Duodenal mucosa (tissue), 2 donors: ENCODE data around the gene JUND.
"Not testable (repeated sequence)": the region's sequence is repeated elsewhere in the genome, so short reads cannot be mapped to it uniquely, and the experiment has no call there.

Source experiments
- H3K27ac ChIP-seq: one replicate; pipeline ENCODE4 v1.7.0; 2013; ENCODE audit warnings: low read depth, low read length
- H3K27me3 ChIP-seq, 2 donors: one replicate each; pipeline ENCODE4 v1.7.0; 2013; ENCODE audit warnings: low read length in 2 of 2, control low read depth in 1 of 2; ENCODE audit not compliant: insufficient read depth in 2 of 2, control insufficient read depth in 1 of 2
- H3K36me3 ChIP-seq, 2 donors: one replicate each; pipeline ENCODE4 v1.7.0; 2013; ENCODE audit warnings: low read length in 2 of 2, control low read depth in 1 of 2; ENCODE audit not compliant: insufficient read depth in 2 of 2, control insufficient read depth in 1 of 2
- H3K4me1 ChIP-seq, 2 donors: one replicate each; pipeline ENCODE4 v1.7.0; 2013; ENCODE audit warnings: low read length in 2 of 2, control low read depth in 1 of 2; ENCODE audit not compliant: insufficient read depth in 2 of 2, control insufficient read depth in 1 of 2
- H3K4me3 ChIP-seq, 2 donors: one replicate each; pipeline ENCODE4 v1.7.0; 2013; ENCODE audit warnings: low read length in 2 of 2, low read depth in 1 of 2
- H3K9ac ChIP-seq, 2 donors: one replicate each; pipeline ENCODE4 v1.7.0; 2013; ENCODE audit warnings: low read length in 2 of 2, low read depth in 1 of 2
- H3K9me3 ChIP-seq, 2 donors: one replicate each; pipeline ENCODE4 v1.7.0; 2013; ENCODE audit warnings: low read length in 2 of 2, control low read depth in 1 of 2; ENCODE audit not compliant: control insufficient read depth in 1 of 2

Gene JUND

GRCh38 chr19:18281082-18282020, at the start of gene JUND:
JUND (minus strand) TSS chr19:18281622; CDS start chr19:18281484, 138 bp downstream.
- Histone ChIP-seq H3K27ac (peak within 1 kb of the TSS; percentile 100), H3K9ac (peak within 1 kb of the TSS; percentile 100), H3K4me3 (peak within 1 kb of the TSS; percentile 82 to 99), H3K9me3 (no peaks in the 10 kb centered on the region), H3K4me1 (peaks cover 34 to 42% of the 10 kb centered on the region in 2 donors), H3K27me3 (no peaks in the 10 kb centered on the region), H3K36me3 (peaks cover 12 to 13% of the 10 kb centered on the region in 2 donors)

GRCh38 chr19:18330868-18331267, 49.4 kb upstream of the JUND start:
- Histone ChIP-seq H3K9ac (no peak overlapping the region), H3K4me3 (no peak overlapping the region), H3K27ac (no peak overlapping the region), H3K4me1 (peaks cover 10 to 12% of the 10 kb centered on the region in 2 donors), H3K27me3 (no peaks in the 10 kb centered on the region), H3K9me3 (no peaks in the 10 kb centered on the region), H3K36me3 (no peaks in the 10 kb centered on the region)

- peak overlapping the region; percentile 33 to 55 for H3K9ac ChIP-seq
Observed at GRCh38 chr19:18329035-18329376, 47.6 kb upstream of the JUND start.

GRCh38 chr19:18328340-18329034, 47.1 kb upstream of the JUND start:
- Histone ChIP-seq H3K4me1 (peaks cover 13 to 18% of the 10 kb centered on the region in 2 donors), H3K36me3 (no peaks in the 10 kb centered on the region), H3K27me3 (no peaks in the 10 kb centered on the region), H3K9ac (peak overlapping the region; percentile 33 to 55), H3K27ac (peak overlapping the region; percentile 55), H3K9me3 (no peaks in the 10 kb centered on the region), H3K4me3 (peak overlapping the region; percentile 44 to 63)

More at GRCh38 chr19:18329035-18329376, 47.6 kb upstream of the JUND start:
- H3K27me3 ChIP-seq, result no peaks in the 10 kb centered on the region
- H3K4me1 ChIP-seq, result peaks cover 10 to 13% of the 10 kb centered on the region in 2 donors
- no peaks in the 10 kb centered on the region for H3K9me3 ChIP-seq
- H3K27ac ChIP-seq, result peak overlapping the region; percentile 34
- H3K4me3 ChIP-seq, result peak overlapping the region; percentile 44 to 63
- no peaks in the 10 kb centered on the region for H3K36me3 ChIP-seq

- Histone ChIP-seq H3K27ac (no peak overlapping the region), H3K36me3 (no peaks in the 10 kb centered on the region), H3K9ac (no peak overlapping the region), H3K9me3 (no peaks in the 10 kb centered on the region), H3K4me1 (peaks cover 20 to 29% of the 10 kb centered on the region in 2 donors), H3K4me3 (no peak overlapping the region), H3K27me3 (no peaks in the 10 kb centered on the region)
Observed at GRCh38 chr19:18326772-18327171, 45.4 kb upstream of the JUND start.

- peak overlapping the region in 1 of 2 donors; percentile 82 for H3K9ac ChIP-seq
- H3K9me3 ChIP-seq, H3K27me3 ChIP-seq, H3K27ac ChIP-seq, H3K36me3 ChIP-seq, H3K4me3 ChIP-seq: not testable (repeated sequence)
- peaks cover 37 to 46% of the 10 kb centered on the region in 2 donors for H3K4me1 ChIP-seq
Observed at GRCh38 chr19:18324373-18324731, 42.9 kb upstream of the JUND start.

GRCh38 chr19:18322759-18323460, 41.5 kb upstream of the JUND start, which contains the start of gene LSM4:
LSM4 (minus strand) TSS chr19:18323076; CDS start chr19:18323020, 56 bp downstream.
- peaks cover 41 to 49% of the 10 kb centered on the region in 2 donors for H3K4me1 ChIP-seq
- H3K4me3 ChIP-seq, result peak within 1 kb of the TSS; percentile 76 to 88
- peak within 1 kb of the TSS; percentile 90 to 95 for H3K9ac ChIP-seq
- no peaks in the 10 kb centered on the region for H3K27me3 ChIP-seq
- no peaks in the 10 kb centered on the region for H3K36me3 ChIP-seq
- H3K9me3 ChIP-seq, result no peaks in the 10 kb centered on the region
- H3K27ac ChIP-seq, result peak within 1 kb of the TSS; percentile 87

- H3K9ac ChIP-seq, result peak overlapping the region; percentile 90 to 95
- H3K4me1 ChIP-seq, result peaks cover 45 to 53% of the 10 kb centered on the region in 2 donors
- no peaks in the 10 kb centered on the region for H3K9me3 ChIP-seq
- H3K36me3 ChIP-seq, result no peaks in the 10 kb centered on the region
- H3K27ac ChIP-seq, result peak overlapping the region; percentile 83
- peak overlapping the region; percentile 76 to 88 for H3K4me3 ChIP-seq
- H3K27me3 ChIP-seq, result no peaks in the 10 kb centered on the region
Observed at GRCh38 chr19:18322318-18322758, 40.9 kb upstream of the JUND start.

GRCh38 chr19:18321734-18322102, 40.3 kb upstream of the JUND start:
- H3K36me3 ChIP-seq, result no peaks in the 10 kb centered on the region
- H3K4me3 ChIP-seq, result peak overlapping the region; percentile 76 to 88
- peak overlapping the region; percentile 83 for H3K27ac ChIP-seq
- H3K9ac ChIP-seq, result peak overlapping the region; percentile 90 to 95
- peaks cover 45 to 53% of the 10 kb centered on the region in 2 donors for H3K4me1 ChIP-seq
- H3K9me3 ChIP-seq, result no peaks in the 10 kb centered on the region
- H3K27me3 ChIP-seq, result no peaks in the 10 kb centered on the region
